Panc1 (cell line): Measurements from ENCODE around the gene CITED4. TPM values are rescaled to one million over a fixed set of nuclear protein-coding genes. Genes with fewer than 3 reads are reported as not detected.
A peak's percentile ranks its signal among the peaks of the same experiment; 100 is the strongest.

Experiments
- ATAC-seq: fragments of 200-7000 bp; cut with Tn5 transposase; 2 replicates; pipeline ENCODE4 v1.9.1; 2020; ENCODE audit warnings: mild to moderate bottlenecking, moderate library complexity
- BruUV-seq: library from RNA; stranded (reverse); fragments of 400-500 nt; replicated peaks from 2 replicates; lab custom pipeline; 2021; lab: Mats Ljungman, UMichigan
- CTCF ChIA-PET: fragments of 300-600 bp; sonication (Branson Sonifier 250); formaldehyde crosslinking; loops from one replicate; lab custom pipeline; 2022; ENCODE audit warnings: antibody characterized with exemption; lab: Charles Lee
- POLR2A ChIA-PET: fragments of 300-600 bp; sonication (Branson Sonifier 250); formaldehyde crosslinking; loops from one replicate; lab custom pipeline; 2022; ENCODE audit warnings: antibody characterized with exemption; lab: Charles Lee
- DNase-seq: peaks from one replicate; pipeline ENCODE4 v3.0.0-alpha.2; 2010; ENCODE audit warnings: low read depth, low spot score
- H3K27ac ChIP-seq: 2 replicates; pipeline ENCODE4 v1.5.1; 2011; ENCODE audit warnings: mild to moderate bottlenecking, low read length, inconsistent platforms
- H3K27me3 ChIP-seq: fragments of 200-500 bp; sonication (Bioruptor generic); 2 replicates; pipeline ENCODE4 v1.6.0; 2014; ENCODE audit warnings: low read length, inconsistent platforms; ENCODE audit not compliant: control insufficient read depth, insufficient read depth
- H3K36me3 ChIP-seq: fragments of 200-500 bp; sonication (Bioruptor generic); 2 replicates; pipeline ENCODE4 v1.5.1; 2014; ENCODE audit warnings: inconsistent platforms, mild to moderate bottlenecking, low read length, moderate library complexity; ENCODE audit not compliant: control insufficient read depth, insufficient read depth
- H3K4me1 ChIP-seq: 2 replicates; pipeline ENCODE4 v1.5.1; 2011; ENCODE audit warnings: inconsistent platforms, mild to moderate bottlenecking, low read length, moderate library complexity; ENCODE audit not compliant: control insufficient read depth, insufficient read depth
- H3K4me3 ChIP-seq, 2 experiments: 2 replicates each; pipeline ENCODE4 v1.5.1; 2011 to 2012; ENCODE audit warnings: low read depth in 2 of 2, low read length in 2 of 2, mild to moderate bottlenecking in 2 of 2, inconsistent platforms in 1 of 2, moderate library complexity in 1 of 2
- H3K9me3 ChIP-seq: fragments of 200-500 bp; sonication (Bioruptor generic); 2 replicates; pipeline ENCODE4 v1.5.1; 2014; ENCODE audit warnings: low read depth, mild to moderate bottlenecking, inconsistent platforms, low read length, moderate library complexity; ENCODE audit not compliant: control insufficient read depth, insufficient read depth
- CTCF ChIP-seq: fragments of 450-650 bp; IDR thresholded peaks from 2 replicates; pipeline ENCODE4 v1.5.1; 2017; ENCODE audit warnings: mild to moderate bottlenecking
- POLR2AphosphoS5 ChIP-seq: IDR thresholded peaks from 2 replicates; pipeline ENCODE4 v1.6.1; 2012; ENCODE audit warnings: mild to moderate bottlenecking, low read depth, low read length, moderate library complexity
- SIN3A ChIP-seq: IDR thresholded peaks from 2 replicates; pipeline ENCODE4 v1.6.1; 2012; ENCODE audit warnings: low read depth, mild to moderate bottlenecking, low read length, moderate library complexity, borderline replicate concordance; ENCODE audit not compliant: insufficient read depth
- TCF7L2 ChIP-seq: IDR thresholded peaks from 2 replicates; pipeline ENCODE4 v1.6.1; 2011; ENCODE audit warnings: mild to moderate bottlenecking, low read depth, low read length, inconsistent platforms
- in situ Hi-C: cut with HindIII; loops from 2 replicates; pipeline ENCODE4 v1.10.0; 2016; ENCODE audit warnings: low sequenced_read_pairs, low pct_unique_long_range_greater_than_20kb
- intact Hi-C: fragments of 100-400 bp; cut with micrococcal nuclease; formaldehyde crosslinking; loops from one replicate; pipeline ENCODE4 v1.10.0; 2022; ENCODE audit not compliant: unreplicated experiment
- total RNA-seq: library from RNA; stranded (reverse); gene quantifications from one replicate; pipeline ENCODE4 v1.2.1, GENCODE V29; 2021; ENCODE audit not compliant: unreplicated experiment
- TF ChIP-seq, protein P1 (sequence below), 2 experiments: IDR thresholded peaks; 2 replicates each; pipeline ENCODE4 v1.6.1; 2011 to 2012; ENCODE audit warnings: low read depth in 2 of 2, control low read depth in 1 of 2, low read length in 1 of 2, mild to moderate bottlenecking in 1 of 2, moderate library complexity in 1 of 2; ENCODE audit not compliant: insufficient read depth in 1 of 2

The CITED4 gene
- total RNA-seq, 1 experiment from 2014 or later, result 145 TPM

DNA sequence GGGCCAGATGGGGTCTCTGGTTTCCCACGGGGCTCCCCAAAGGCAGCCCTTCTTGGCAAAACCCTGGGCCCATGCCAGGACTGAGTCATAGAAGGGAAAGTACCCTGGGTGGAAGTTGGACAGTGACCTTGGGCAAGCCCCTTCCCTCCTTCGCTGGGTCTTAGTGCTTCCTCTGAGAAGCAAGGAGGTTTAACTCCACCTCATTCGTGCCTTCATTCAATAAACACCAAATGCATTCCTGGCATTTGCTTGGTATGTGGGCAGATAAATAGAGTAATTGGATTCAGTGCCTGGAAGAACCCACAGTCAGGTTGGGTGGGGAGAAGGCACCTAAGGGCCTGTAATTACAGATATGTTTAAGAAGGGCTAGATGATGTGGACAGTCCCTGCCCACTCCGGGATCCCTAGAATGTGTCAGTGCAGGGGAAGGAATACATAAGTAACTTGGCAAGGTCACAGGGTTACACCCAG, 36.3 kb upstream of the CITED4 start:
- no peak for DNase-seq
- POLR2A ChIA-PET, result no interaction called here
- intact Hi-C loops (no loop called here), in situ Hi-C loops (no loop called here)
- Histone ChIP-seq H3K27me3 (no peaks in the 10 kb centered on the region), H3K36me3 (no peaks in the 10 kb centered on the region), H3K4me1 (peaks cover 37% of the 10 kb centered on the region), H3K9me3 (peaks cover 7% of the 10 kb centered on the region; the same call in 1 of the 2 replicates), H3K4me3 (no peak overlapping the region), H3K27ac (peak overlapping the region; percentile 65)
- no TSS peak for BruUV-seq
- TF ChIP-seq, protein P1, sequence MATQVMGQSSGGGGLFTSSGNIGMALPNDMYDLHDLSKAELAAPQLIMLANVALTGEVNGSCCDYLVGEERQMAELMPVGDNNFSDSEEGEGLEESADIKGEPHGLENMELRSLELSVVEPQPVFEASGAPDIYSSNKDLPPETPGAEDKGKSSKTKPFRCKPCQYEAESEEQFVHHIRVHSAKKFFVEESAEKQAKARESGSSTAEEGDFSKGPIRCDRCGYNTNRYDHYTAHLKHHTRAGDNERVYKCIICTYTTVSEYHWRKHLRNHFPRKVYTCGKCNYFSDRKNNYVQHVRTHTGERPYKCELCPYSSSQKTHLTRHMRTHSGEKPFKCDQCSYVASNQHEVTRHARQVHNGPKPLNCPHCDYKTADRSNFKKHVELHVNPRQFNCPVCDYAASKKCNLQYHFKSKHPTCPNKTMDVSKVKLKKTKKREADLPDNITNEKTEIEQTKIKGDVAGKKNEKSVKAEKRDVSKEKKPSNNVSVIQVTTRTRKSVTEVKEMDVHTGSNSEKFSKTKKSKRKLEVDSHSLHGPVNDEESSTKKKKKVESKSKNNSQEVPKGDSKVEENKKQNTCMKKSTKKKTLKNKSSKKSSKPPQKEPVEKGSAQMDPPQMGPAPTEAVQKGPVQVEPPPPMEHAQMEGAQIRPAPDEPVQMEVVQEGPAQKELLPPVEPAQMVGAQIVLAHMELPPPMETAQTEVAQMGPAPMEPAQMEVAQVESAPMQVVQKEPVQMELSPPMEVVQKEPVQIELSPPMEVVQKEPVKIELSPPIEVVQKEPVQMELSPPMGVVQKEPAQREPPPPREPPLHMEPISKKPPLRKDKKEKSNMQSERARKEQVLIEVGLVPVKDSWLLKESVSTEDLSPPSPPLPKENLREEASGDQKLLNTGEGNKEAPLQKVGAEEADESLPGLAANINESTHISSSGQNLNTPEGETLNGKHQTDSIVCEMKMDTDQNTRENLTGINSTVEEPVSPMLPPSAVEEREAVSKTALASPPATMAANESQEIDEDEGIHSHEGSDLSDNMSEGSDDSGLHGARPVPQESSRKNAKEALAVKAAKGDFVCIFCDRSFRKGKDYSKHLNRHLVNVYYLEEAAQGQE (IDR thresholded peaks at IDR 0.05; ENCODE audit: insufficient read depth in 1 of 2, low read depth in 2 of 2, low read length in 1 of 2), result no peak
- no peak for TF ChIP-seq TCF7L2
- TF ChIP-seq SIN3A, result no peak
- no peak for TF ChIP-seq CTCF
- CTCF ChIA-PET, result no interaction called here
- ATAC-seq, result peak; percentile 69

- CTCF ChIA-PET, result no interaction called here
- no peak for ATAC-seq
- peak; percentile 25 for DNase-seq
- peaks cover 28% of the 10 kb centered on the region for H3K4me1 ChIP-seq
- intact Hi-C loops (no loop called here), in situ Hi-C loops (no loop called here)
- no peak overlapping the region for H3K4me3 ChIP-seq
- POLR2A ChIA-PET, result interaction anchor here (0.5 kb wide), 1 partner anchor 15 kb away, joined by 5 read pairs; no protein-coding TSS in a partner anchor
- H3K27me3 ChIP-seq, result no peaks in the 10 kb centered on the region
- H3K36me3 ChIP-seq, result no peaks in the 10 kb centered on the region
- no TSS peak for BruUV-seq
- H3K27ac ChIP-seq, result peak overlapping the region; percentile 65
- peaks cover 7% of the 10 kb centered on the region; the same call in 1 of the 2 replicates for H3K9me3 ChIP-seq
- TF ChIP-seq SIN3A, result no peak
- no peak for TF ChIP-seq TCF7L2
- TF ChIP-seq CTCF, result no peak
- TF ChIP-seq, protein P1 (IDR thresholded peaks at IDR 0.05; ENCODE audit: insufficient read depth in 1 of 2, low read depth in 2 of 2, low read length in 1 of 2), result no peak
- TF ChIP-seq POLR2AphosphoS5, result no peak
Measured at GRCh38 chr1:40897513-40897912, 35.4 kb upstream of the CITED4 start.
